Activated CD4-positive, alpha-beta T cell treated with anti-CD3 and anti-CD28 coated beads, Interleukin-2, amount 50 U/mL, for 4 hours (primary cell): ENCODE results near the gene SYNPO2.

Experiments
- DNase-seq, 2 experiments: peaks; one replicate each; pipeline ENCODE4 v3.0.0-alpha.2; 2020

SYNPO2 gene

DNA sequence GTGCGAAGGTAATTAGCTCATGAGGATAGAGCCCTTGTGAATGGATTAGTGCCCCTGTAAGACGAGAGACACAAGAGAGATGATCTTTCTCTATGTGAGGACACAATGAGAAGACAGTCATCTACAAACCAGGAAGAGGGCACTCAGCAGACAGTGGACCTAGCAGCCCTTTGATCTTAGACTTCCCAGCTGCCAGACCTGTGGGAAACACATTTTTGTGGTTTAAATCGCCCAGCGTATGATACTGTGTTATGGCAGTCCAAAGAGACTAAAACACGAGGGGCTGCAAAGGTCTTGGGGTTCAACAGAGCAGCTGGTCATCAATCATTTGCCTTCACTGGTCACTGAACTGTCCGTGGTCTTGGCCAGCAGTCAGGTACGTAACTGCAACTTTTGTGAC lies 9.2 kb upstream of the SYNPO2 start:
- DNase-seq: no peak

DNA sequence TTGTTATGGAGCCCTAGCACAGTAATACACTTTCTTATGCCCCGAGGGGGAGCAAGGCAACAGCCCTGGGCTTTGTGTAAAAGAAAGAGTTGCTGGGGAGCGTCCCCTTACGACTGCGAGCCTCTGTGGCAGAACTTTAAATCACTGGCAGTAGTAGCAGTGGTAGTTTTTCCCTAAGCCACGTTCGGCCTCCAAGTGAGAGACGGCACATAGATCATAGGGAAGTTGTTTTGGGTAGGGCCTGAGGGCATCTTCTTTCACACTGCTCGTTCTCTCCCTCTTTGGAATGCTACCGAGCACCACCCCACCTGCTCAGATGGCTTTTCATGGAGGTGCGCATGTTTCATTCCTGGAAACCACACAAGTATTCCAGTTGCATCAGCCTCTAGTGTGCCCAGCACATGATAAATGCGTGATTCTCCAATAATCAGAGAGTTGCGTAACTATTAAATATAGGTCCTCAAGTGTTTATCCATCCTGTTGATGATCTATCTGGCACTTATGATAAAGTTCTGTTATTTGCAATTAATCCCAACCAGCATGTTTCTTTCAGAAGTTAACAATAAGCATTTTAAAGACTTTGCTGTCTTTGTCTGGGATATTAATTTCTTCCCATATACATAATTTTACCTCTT lies 7.0 kb upstream of the SYNPO2 start:
- DNase-seq: no peak

DNA sequence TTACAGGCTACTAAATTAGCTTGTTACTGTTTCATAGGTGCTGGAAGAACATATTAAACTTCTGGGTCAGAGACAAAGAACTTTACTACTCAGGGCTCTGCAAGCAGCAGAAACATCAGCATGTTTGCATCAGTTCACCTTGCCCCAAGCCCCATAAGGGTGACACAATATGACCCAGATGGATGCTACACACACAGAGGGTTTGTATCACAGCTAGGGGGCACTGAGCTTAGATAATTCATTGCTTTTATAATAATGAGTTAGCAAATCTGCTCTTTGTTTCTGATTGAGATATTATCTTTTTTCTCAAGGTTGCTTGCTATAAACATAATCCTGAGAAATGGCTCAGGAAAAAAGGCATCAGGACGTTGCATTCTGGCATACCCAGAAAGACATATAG lies 4.8 kb upstream of the SYNPO2 start:
- DNase-seq: no peak

DNA sequence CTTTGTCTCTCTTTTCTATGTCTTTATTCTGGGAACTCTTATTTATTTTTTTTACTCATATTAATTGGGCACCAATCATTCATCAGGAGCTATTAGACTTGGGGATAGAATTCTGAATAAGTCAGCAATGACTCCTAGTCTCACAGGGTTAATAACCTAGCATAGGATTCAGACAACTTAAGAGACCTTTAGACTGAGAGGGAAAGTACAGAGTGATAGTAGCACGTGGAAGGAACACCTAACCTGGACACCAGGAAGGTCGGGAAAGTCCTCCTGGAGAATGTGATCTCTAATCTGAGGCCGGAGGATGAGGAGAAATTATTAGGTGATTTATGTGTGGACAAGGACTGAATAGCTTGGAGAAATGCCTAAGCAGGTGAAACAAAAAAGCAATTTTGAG lies 3.9 kb upstream of the SYNPO2 start:
- no peak for DNase-seq

DNA sequence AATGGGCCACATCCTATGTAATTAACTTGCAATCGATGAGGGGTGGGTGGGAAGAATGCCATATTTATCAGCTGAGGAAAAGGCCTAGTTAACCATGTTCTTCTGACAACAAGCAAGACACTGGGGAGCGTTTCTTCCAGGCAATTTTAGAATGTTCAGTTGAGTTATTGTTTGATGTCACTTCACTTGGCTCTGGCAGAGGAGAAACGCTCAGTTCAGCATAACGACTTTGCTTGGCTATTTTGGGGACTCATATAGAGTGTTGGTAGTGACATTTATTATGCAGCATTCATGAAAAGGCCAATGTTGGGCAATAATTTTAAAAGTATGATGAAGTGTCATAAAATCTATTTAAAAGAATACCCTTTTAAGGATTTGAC lies 648 bp downstream of the SYNPO2 start:
- DNase-seq: no peak

DNA sequence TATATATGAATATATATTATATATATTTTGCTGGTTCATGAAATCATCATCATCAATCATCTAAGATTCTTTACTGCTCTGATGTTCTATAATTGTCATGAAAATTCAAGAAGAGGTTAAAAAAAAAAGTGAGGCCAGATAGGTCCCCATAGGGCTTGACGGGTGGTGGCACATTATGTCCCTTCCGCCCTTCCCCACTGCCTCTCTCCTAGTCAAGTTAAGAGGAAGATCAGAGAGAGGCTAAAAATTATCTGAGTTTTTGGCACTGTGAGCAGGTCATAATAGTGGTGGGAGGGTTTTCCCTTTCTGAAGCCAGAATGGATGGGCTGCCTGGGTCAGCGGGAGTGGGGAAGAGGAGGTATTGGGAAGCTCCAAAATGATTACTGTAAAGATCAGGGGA lies 5.4 kb downstream of the SYNPO2 start:
- DNase-seq: no peak

DNA sequence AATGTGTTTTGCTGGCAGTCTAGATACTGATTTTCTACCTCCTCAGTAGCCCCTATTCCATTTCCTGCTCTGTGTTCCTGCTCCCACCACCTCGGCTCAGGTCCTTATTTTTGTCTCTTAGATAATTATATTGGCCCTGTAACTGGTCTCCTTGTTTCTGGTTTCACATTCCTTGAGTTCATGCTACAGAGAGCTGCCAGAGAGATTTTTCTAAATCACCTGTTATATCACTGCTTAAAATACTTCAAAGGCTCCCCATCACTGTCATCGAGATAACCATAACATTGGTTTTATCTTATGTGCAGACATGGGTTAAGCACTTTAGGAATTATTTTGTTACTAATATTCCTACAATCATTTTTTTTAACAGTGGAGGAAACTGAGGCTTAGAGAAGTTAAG lies 9.6 kb downstream of the SYNPO2 start:
- DNase-seq: no peak

DNA sequence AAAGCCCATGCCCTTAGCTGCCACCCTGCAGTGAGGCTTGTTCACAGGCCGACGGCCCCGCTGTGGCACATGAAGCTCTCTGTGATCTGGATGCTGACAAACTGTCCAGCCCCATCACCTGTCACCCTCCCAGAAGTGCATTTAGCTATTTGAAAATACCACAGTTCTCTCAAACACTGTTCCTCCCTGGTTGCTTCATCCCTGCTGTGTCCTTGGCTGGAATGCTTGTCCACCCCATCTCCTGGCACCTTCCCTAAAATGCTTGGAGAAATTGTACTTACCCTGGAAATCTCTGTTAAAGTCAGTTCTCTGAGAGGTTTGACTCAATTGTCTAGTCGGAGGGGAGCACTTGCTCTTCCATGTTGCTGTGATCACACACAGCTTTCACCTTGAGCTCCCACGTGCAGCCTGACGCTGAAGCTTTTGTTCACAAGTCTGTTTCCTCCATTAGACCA lies 10.1 kb downstream of the SYNPO2 start:
- no peak for DNase-seq

DNA sequence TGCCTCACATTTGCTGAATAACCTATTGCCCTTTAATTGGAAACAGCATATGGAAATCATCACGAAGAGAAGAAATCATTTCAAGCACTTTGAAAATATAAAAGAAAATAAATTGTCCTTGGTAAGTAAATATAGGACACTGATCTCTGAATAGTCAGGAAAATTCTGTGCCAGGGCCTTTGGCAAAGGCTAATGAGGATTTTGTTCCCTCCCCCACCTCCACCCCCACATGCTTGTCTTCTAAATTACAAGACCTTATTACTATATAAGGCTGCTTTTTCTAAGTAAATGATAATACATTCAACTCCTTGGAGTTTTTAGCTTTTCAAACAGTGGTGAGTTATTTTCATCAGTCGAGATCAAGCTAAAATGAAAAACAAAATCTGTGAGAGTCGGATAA lies 15.8 kb downstream of the SYNPO2 start:
- DNase-seq: no peak

DNA sequence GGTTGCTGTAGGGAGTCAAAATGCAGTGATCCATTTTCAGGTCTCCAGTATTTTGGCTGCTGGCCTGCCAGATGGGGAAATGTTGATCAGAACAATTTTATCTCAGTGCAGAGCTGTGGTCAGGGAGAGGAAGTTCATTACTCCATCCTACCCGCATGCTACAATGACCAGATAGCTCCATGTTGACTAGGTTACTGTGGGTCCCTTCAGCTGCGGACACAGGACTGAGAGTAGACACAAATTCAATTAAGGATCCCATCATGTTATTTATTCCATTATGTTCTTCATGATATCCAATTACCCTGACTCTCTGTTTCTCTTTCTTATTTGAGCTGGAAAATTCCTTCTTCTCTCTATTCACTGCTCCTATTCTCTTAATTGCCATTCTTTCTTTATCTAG lies 16.3 kb downstream of the SYNPO2 start:
- DNase-seq: no peak

DNA sequence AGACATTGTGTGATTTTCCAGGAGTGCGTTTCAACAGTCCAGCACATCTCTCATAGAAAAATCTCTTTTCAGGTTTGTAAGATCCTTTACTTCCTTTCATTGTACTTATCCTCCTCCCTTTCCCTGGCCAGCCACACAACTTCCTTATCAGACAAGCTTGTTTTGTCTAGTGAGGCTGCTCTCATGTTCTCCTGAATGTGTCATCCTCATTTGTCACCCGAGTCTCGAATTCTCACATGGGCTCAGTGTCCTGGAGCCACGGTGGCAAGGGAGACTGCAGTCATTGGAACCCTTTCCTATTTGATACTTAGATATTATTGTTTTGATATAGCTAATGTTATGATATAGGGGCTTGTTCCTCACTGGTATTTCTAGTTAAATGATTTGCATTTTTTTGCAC lies 16.9 kb downstream of the SYNPO2 start:
- no peak for DNase-seq

DNA sequence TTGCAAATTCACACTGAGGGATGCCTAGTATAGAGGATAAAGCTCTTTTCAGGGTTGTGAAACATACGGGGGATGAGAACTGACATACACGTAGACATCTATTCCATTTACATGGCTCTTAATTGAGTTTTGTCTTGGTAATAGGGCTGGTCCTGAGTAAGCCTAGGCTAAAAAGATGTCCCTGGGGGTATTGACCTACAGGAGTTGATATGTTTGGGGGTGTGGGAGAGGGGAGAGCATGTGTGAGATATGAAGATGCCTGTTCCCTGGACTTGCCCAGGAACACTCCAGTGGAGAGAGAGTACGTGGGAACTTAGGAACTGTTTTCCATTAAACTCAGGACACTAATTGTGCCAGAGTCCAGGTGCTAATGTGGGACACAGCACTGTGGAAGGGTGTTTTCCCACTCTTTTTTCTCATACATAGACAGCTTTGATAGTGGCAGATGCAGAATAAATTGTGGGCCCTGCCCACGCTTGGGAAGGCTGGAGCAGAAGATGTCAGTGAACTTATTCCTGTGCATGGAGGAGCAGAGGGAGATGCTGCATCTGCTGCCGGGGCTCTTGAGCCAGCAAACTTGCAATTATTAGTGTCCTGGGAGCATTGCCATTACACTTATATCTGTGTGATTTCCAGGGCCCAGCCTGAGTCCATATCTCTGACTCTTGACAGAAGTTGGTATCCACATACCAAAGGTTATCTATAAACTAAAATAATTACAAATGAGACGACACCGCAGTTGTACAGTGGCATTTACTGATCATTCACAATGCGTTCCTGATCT lies 20.7 kb downstream of the SYNPO2 start:
- no peak for DNase-seq

DNA sequence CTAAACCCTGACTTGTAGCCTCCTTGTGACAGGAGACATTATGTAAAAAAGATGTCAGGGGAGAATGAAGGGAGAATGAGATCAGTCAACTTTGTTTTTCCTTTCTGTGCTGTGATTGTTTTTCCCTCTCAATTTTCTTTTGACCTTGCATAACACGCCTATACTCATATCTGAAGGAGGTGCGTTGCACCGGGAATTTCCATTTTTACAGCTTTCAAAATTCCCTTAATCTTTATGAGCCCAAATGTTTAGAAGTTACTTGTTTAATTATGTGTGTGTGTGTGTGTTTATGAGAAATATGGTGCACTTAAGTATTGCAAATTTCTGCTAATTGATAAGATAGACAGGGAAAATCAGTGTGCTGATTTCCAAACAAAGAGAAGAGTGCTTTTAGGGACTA lies 21.6 kb downstream of the SYNPO2 start:
- no peak for DNase-seq

DNA sequence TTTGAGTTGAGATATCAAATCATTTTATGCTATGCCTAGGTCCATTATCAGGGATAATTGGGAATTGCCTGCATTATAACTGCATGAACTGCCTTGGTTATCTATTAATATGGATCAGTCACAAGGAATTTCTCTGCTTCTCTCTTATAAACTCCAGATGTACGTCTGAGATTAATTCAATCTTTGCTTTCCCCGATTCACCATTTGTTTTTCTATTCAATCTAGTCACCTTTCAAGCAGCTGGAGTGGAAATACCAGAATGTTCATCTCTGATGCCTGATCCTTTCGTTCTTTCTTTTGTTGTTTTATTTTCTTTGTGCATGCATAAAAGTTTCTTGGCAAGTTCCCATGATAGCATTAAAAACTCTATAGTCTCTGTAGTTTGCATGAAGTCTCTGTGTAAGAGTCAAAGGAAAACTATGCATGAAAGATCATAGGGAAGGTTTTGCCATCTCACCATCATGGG lies 22.6 kb downstream of the SYNPO2 start:
- DNase-seq: no peak

DNA sequence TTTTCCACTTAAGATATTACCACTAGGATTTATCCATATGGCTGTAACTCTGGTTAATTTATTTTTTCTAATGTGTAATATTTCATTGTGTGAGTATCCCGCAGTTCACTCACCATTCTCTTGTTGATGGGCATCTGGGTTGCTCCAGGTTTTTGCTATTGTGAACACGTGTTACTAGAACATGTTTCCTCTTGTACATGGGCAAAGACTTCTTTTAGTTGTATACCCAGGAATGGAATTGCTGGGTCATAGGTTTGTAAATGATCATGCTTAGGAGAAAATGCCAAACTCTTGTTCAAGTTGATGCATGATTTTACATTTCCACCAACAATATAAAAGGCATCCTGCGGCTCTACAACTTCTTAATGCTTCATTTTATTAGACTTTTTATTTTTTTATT lies 26.8 kb downstream of the SYNPO2 start:
- no peak for DNase-seq

DNA sequence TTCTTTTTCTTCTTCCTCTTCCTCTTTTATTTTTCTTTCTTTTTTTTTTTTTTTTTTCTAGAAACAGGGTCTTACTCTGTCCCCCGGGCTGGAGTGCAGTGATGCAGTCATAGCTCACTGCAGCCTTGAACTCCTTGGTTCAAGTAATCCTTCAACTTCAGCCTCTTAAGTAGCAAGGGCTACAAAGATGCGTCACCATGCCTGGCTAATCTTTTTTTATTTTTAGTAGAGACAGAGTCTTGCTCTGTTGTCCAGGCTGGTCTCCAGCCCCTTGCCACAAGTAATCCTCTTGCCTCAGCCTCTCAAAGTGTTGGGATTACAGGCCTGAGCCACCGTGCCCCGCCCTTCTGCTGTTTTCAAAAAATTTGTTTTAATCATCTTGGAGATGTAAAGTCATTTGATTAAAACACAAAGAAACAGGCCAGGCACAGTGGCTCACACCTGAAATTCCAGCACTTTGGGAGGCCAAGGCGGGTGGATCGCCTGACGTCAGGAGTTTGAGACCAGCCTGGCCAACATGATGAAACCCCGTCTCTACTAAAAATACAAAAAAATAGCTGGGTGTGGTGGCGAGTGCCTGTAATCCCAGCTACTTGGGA lies 28.1 kb downstream of the SYNPO2 start:
- DNase-seq: no peak

DNA sequence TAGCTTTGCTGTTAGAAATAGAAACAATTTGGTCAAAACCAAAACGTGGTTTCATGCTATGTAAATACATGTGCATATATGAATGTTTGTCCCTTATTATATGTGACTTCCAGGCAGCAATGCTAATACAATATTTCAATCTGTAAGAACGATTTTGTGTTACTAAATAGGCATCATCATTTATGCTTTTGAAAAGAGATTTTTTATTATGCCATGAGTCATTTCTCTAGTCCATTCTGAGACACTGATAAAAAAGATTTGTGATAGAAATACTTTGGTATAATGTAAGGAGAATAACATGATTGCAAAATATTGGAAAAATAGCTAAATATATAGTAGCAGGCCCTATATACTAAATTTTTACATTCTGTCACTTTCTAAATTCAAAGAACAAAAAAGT lies 28.9 kb downstream of the SYNPO2 start:
- no peak for DNase-seq

DNA sequence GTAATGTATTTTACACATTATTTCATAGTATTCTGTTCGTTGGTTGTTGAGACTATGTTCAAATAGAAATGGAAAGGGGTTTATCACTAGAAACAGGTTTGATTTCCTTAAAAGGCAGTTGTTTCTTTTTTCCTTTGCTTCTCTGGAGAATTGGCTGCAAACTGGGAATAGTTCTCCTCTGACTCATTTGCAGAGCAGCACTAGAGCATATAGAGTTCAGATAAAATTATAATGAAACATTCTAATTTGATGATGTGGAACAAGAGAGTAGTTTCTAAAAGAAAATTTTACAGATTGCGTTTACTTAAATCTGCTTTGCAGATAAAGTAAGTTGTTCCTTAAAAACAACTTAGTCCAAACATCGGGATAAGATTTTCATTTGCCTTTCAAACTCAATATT lies 29.7 kb downstream of the SYNPO2 start:
- DNase-seq: no peak

DNA sequence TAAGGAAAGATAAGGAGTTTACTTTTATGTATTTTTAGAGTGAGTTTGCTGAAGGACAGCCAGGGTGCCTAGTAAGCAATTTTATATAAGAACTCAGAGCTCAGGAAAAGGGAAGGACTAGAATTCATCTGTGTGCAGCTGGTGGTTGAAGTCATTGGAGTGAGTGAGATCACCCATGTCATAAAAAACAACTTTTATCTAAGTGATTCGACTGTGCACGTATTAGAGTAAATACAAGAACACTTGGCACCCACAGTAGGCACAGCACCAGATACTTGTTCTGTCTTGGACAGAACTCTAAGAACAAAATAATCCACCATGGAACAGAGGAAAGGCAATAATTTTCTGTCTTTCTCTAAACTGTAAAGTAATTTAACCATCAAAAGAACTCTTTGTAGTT lies 31.6 kb downstream of the SYNPO2 start:
- no peak for DNase-seq

DNA sequence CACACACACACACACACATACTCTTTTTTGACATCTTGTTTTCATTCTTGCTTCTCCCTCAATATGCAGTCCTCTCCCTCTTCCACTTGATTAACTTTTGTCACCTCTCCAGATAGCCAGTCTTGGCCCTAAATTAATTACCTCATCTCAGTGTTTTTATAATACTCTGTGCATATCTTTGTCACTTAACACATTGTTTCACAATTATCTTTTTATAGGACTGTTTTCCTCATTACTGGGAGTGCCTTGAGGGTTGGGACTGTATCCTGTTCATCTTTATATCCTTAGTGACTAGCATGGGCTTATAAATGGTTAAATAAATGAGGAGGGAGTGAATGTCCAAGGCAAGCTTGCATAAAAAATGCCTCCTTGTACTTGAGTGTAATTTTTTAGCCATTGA lies 33.1 kb downstream of the SYNPO2 start:
- no peak for DNase-seq

DNA sequence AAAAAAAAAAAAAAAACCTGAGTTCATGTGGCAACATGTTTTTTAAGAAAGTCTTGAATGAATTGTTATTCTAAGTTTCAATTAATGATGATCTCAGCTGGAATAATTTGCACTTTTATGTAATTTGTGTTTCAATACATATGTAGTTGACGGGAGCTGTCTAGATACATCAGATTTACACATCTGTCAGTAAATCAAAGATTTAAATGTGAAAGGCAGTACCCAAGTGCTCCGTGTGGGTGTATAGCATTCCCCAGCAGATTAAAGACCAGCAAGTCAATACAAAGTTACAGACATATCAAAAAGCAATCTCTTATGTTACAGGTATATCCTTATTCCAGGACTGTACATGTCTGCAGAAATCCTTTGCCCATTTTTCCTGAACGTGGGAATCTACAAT lies 35.2 kb downstream of the SYNPO2 start:
- DNase-seq: no peak

DNA sequence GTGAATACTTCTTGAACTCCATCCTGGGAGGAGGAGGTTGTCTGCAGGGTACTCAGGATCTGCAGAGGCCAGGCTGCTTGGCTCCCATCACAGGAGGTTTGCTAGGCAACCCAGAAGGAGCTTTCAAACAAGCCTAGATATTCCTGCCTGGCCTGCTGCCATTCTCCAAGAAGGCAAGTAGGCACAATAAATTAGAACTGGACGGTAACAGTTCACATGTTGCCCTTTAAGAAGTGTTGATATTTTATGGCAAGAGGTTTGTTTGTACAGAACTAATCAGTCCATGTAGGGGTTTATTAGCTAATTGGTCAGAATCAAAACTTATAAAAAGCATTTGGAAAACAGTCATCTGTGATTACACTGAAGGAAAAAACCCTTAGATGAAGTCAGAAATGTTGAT lies 39.3 kb downstream of the SYNPO2 start:
- DNase-seq: no peak

DNA sequence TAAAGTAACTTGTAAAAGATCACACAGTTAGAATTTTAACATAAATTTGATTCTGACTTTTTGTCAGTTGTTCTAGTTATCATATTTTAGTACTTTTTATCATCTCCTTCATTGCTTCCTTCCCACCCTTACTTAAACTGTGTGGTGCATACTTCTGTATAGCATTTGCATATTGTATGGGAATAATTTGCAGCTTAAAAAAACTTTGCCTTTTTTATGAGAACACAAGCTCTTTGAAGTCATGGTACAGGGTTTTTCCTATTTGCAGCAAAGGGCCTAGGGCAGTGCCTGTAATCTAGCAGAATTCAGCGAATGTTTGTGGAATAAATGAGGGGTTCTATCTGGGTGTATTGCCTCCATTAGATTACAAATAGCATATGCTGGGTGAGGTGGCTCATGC lies 41.6 kb downstream of the SYNPO2 start:
- DNase-seq: no peak

DNA sequence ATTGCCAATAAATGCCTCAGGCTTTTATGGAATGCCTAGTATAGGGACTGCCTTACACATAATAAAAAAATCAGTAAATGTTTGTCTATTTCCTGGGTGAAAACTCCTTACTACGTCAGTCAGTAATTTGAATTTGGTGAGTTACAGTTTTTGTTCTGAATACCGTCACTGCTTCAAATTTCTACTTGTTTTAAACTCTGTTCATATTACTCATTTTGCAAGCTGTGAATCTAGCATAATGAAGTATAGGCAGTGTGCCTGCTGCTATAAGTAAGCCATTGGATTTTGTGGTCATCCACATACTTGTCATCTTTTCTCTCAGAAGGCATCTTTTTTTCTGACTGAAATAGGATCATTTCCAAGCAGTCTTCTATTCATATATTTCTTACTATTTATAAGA lies 43.1 kb downstream of the SYNPO2 start:
- no peak for DNase-seq
